ENCODE measurements around the gene AATK. TPM values are rescaled to one million over a fixed set of nuclear protein-coding genes. Genes with fewer than 3 reads are reported as not detected.
A peak's percentile ranks its signal among the peaks of the same experiment; 100 is the strongest.

Gene AATK
- total and polyA plus RNA-seq, 9 of the 15 experiments (the other 6 are each of a cell fraction or from before 2014, with no cell fraction given) = 0.11 to 0.55 (median 0.38) TPM; not detected in 5

DNA sequence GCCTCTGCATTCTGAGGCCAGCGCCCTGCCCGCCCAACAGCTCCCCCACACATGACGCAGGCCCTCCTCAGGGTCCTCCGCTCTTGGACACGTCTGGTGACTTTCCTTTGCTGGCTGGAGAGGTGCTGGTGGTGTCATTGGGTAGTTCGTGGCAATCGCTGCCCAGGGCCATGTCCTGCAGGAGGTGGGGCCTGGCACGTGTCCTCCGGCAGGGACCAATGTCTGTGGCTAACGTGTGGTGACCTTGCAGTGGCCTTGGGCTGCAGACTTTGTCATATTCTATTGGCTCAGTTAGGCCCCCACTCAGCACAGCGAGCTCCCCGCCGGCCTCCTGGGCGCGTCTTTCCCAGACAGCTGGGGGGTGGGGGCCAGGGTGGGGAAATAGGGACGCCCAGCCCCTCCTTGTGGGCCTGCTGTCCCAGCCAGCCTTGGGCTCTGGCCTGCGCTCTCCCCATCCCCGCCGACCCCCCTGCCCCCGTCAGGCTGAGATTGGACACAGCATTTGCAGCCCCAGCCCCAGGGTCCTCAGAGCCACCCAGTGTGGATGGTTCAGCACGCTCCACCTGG is 52.8 kb downstream of the AATK start:
- intact Hi-C loops (cut with micrococcal nuclease) (no loop called here), in situ Hi-C loops (cut with MboI) (no loop called here)
- Histone ChIP-seq H3K9me3 (replicated peaks; ENCODE audit: control insufficient read depth, insufficient read depth, low read depth, low read length) (no peaks in the 10 kb centered on the region), H3K4me1 (replicated peaks in 1 of 2; ENCODE audit: control insufficient read depth in 2 of 2, insufficient read depth in 2 of 2, low read length in 2 of 2) (peaks cover 7 to 73% of the 10 kb centered on the region in 2 experiments), H4K20me1 (replicated peaks; ENCODE audit: control insufficient read depth, insufficient read depth, low read length) (0 out of 2 replicates have a peak, but pooled peaks cover 6% of the 10 kb centered on the region), H3K4me2 (ENCODE audit: insufficient read depth, low read length) (no peak overlapping the region), H3K4me3 (no peak overlapping the region), H2AFZ (ENCODE audit: low read depth, low read length) (no peak overlapping the region), H3K27ac (ENCODE audit: extremely low read depth, low read depth, low read length) (no peak overlapping the region), H3K79me2 (ENCODE audit: control insufficient read depth, insufficient read depth, low read length) (no peaks in the 10 kb centered on the region), H3K9me1 (ENCODE audit: control insufficient read depth, insufficient read depth, low read length) (peaks cover 2% of the 10 kb centered on the region), H3K9ac (ENCODE audit: insufficient read depth in 1 of 2, low read depth in 2 of 2, low read length in 2 of 2) (peak overlapping the region in 1 of 2 experiments; percentile 78; a peak in 2 of 4 replicates), H3K36me3 (ENCODE audit: control insufficient read depth, insufficient read depth, low read length) (peaks cover 18% of the 10 kb centered on the region; the same call in 1 of the 3 replicates), H3K27me3 (ENCODE audit: control insufficient read depth in 2 of 2, insufficient read depth in 2 of 2, low read length in 2 of 2) (no peaks in the 10 kb centered on the region)
- ChIA-PET CTCF (ENCODE audit: low intra/inter-chr PET ratio) (interaction anchor here (1.2 kb wide), 1 partner anchor 12 kb away, joined by 6 read pairs; no protein-coding TSS in a partner anchor), POLR2A (interaction anchor here (0.6 to 1.2 kb wide), 3 partner anchors 94 to 126 kb away, joined by 3 to 5 read pairs (median 3); partner anchors contain the start of genes NDUFAF8 and TEPSIN)
- ATAC-seq (no peak), DNase-seq (ENCODE audit: extremely low read depth in 1 of 4, low spot score in 3 of 4) (no peak), FAIRE-seq (no peak)
- BruUV-seq (replicated peaks) = no TSS peak
- WGBS (ENCODE audit: insufficient coverage, low coverage, missing lambda C conversion rate) = 67% methylated on average over 12 of the region's 21 CpGs
- TF ChIP-seq ZNF253 (CRISPR knock-in tag; conservative IDR thresholded peaks at IDR 0.05) = no peak
- no peak for TF ChIP-seq ZNF830 (CRISPR knock-in tag; IDR thresholded peaks at IDR 0.05)
- TF ChIP-seq EP300 (IDR thresholded peaks at IDR 0.05; ENCODE audit: low read length) = no peak
- TF ChIP-seq, protein P1, sequence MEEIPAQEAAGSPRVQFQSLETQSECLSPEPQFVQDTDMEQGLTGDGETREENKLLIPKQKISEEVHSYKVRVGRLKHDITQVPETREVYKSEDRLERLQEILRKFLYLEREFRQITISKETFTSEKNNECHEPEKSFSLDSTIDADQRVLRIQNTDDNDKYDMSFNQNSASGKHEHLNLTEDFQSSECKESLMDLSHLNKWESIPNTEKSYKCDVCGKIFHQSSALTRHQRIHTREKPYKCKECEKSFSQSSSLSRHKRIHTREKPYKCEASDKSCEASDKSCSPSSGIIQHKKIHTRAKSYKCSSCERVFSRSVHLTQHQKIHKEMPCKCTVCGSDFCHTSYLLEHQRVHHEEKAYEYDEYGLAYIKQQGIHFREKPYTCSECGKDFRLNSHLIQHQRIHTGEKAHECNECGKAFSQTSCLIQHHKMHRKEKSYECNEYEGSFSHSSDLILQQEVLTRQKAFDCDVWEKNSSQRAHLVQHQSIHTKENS (CRISPR knock-in tag; IDR thresholded peaks at IDR 0.05) = no peak
- TF ChIP-seq, protein P2, sequence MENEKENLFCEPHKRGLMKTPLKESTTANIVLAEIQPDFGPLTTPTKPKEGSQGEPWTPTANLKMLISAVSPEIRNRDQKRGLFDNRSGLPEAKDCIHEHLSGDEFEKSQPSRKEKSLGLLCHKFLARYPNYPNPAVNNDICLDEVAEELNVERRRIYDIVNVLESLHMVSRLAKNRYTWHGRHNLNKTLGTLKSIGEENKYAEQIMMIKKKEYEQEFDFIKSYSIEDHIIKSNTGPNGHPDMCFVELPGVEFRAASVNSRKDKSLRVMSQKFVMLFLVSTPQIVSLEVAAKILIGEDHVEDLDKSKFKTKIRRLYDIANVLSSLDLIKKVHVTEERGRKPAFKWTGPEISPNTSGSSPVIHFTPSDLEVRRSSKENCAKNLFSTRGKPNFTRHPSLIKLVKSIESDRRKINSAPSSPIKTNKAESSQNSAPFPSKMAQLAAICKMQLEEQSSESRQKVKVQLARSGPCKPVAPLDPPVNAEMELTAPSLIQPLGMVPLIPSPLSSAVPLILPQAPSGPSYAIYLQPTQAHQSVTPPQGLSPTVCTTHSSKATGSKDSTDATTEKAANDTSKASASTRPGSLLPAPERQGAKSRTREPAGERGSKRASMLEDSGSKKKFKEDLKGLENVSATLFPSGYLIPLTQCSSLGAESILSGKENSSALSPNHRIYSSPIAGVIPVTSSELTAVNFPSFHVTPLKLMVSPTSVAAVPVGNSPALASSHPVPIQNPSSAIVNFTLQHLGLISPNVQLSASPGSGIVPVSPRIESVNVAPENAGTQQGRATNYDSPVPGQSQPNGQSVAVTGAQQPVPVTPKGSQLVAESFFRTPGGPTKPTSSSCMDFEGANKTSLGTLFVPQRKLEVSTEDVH (IDR thresholded peaks at IDR 0.05; ENCODE audit: low read depth, partially characterized antibody) = no peak
- no peak for TF ChIP-seq ZZZ3 (IDR thresholded peaks at IDR 0.05)
- TF ChIP-seq PHF21A (IDR thresholded peaks at IDR 0.05; ENCODE audit: borderline replicate concordance, low read depth) = no peak
- no peak for TF ChIP-seq THRAP3 (IDR thresholded peaks at IDR 0.05; ENCODE audit: borderline replicate concordance)
- TF ChIP-seq PYGO2 (tag; IDR thresholded peaks at IDR 0.05) = no peak
- TF ChIP-seq RB1 (IDR thresholded peaks at IDR 0.05; ENCODE audit: low read depth) = no peak
- TF ChIP-seq SMAD1 (IDR thresholded peaks at IDR 0.05; ENCODE audit: low read depth, low read length, partially characterized antibody) = no peak
- no peak for TF ChIP-seq POU5F1 (IDR thresholded peaks at IDR 0.05; ENCODE audit: borderline replicate concordance, low read depth, low read length, partially characterized antibody)
